22Rv1 (cell line): Measurements from ENCODE around the gene GPX4.

Experiments
- H3K27ac ChIP-seq: fragments of 450-650 bp; 2 replicates; pipeline ENCODE4 v1.5.1; 2017
- CTCF ChIP-seq: fragments of 450-650 bp; IDR thresholded peaks from 2 replicates; pipeline ENCODE4 v1.5.1; 2017; ENCODE audit warnings: mild to moderate bottlenecking
- ZFX ChIP-seq: fragments of 450-650 bp; IDR thresholded peaks from 2 replicates; pipeline ENCODE4 v1.6.1; 2017; ENCODE audit warnings: antibody characterized with exemption, borderline replicate concordance

GPX4 gene

GRCh38 chr19:1082928-1083816 lies 20.6 kb upstream of the GPX4 start:
- no peak for TF ChIP-seq ZFX
- no peak for TF ChIP-seq CTCF
- H3K27ac ChIP-seq = peak overlapping the region; percentile 83

GRCh38 chr19:1084024-1084868 lies 19.5 kb upstream of the GPX4 start:
- TF ChIP-seq ZFX = no peak
- no peak for TF ChIP-seq CTCF
- peak overlapping the region; percentile 37 for H3K27ac ChIP-seq

- peak overlapping the region; percentile 37 for H3K27ac ChIP-seq
- TF ChIP-seq CTCF (no peak), ZFX (no peak)
These were observed 18.6 kb upstream of the GPX4 start for GRCh38 chr19:1085053-1085658.

- TF ChIP-seq CTCF (no peak), ZFX (no peak)
- peak overlapping the region; percentile 37 for H3K27ac ChIP-seq
These were observed 17.9 kb upstream of the GPX4 start for GRCh38 chr19:1085676-1086442.

- TF ChIP-seq ZFX = no peak
- no peak for TF ChIP-seq CTCF
- peak overlapping the region; percentile 41 for H3K27ac ChIP-seq
These were observed 17.2 kb upstream of the GPX4 start for GRCh38 chr19:1086613-1087012.

- H3K27ac ChIP-seq = peak overlapping the region; percentile 41
- no peak for TF ChIP-seq CTCF
- no peak for TF ChIP-seq ZFX
These were observed 15.9 kb upstream of the GPX4 start for GRCh38 chr19:1087813-1088415.
